ENCODE results near the gene CELSR2.

Gene CELSR2

DNA sequence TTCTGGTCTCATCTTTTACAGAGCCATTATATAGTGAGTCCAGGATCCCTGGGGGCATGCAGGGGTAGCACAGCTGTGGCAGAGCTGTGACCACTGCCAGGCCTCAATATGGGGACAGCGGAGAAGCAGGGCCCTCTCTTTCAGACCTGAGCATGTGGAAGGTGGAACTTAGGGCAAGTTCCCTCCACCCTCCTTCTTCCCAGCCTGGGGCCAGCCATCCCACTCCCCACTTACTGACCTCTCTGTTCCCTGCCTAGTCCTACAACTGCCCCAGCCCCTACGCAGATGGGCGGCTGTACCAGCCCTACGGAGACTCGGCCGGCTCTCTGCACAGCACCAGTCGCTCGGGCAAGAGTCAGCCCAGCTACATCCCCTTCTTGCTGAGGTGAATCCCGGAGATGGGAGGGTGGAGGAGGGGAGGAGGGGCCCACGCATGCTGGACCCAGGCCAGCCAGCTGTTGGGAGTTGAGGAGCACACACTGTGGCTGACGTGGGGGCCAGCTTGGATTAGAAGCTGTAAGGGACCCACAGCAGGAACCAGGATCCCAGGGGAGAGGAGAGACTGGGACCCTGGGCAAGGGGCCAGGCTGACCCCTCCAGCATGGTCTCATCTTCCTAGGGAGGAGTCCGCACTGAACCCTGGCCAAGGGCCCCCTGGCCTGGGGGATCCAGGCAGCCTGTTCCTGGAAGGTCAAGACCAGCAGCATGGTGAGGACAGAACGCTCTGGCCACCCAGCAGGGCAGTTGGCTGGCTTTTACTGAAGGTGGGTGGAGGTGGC is 22.9 kb downstream of the CELSR2 start:
- TF ChIP-seq SIN3A (IDR thresholded peaks at IDR 0.05; ENCODE audit: borderline replicate concordance, insufficient read depth, low read length) (no peak), POLR2AphosphoS5 (IDR thresholded peaks at IDR 0.05; ENCODE audit: low read depth, low read length) (no peak)

DNA sequence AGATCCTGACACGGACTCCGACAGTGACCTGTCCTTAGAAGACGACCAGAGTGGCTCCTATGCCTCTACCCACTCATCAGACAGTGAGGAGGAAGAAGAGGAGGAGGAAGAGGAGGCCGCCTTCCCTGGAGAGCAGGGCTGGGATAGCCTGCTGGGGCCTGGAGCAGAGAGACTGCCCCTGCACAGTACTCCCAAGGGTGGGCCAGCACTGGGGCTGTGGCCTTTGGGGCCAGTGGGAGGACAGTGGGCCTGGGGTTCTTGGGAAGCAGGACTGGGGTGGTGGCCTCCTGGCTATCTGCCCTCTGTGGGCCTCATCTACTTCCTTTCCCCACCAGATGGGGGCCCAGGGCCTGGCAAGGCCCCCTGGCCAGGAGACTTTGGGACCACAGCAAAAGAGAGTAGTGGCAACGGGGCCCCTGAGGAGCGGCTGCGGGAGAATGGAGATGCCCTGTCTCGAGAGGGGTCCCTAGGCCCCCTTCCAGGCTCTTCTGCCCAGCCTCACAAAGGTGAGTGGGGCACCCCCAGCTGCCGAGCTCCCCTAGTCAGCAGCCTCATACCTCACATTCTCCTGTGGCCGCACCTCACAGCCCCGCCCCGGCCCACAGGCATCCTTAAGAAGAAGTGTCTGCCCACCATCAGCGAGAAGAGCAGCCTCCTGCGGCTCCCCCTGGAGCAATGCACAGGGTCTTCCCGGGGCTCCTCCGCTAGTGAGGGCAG is 23.6 kb downstream of the CELSR2 start:
- no peak for TF ChIP-seq POLR2AphosphoS5 (IDR thresholded peaks at IDR 0.05; ENCODE audit: low read depth, low read length)
- TF ChIP-seq, protein P1, sequence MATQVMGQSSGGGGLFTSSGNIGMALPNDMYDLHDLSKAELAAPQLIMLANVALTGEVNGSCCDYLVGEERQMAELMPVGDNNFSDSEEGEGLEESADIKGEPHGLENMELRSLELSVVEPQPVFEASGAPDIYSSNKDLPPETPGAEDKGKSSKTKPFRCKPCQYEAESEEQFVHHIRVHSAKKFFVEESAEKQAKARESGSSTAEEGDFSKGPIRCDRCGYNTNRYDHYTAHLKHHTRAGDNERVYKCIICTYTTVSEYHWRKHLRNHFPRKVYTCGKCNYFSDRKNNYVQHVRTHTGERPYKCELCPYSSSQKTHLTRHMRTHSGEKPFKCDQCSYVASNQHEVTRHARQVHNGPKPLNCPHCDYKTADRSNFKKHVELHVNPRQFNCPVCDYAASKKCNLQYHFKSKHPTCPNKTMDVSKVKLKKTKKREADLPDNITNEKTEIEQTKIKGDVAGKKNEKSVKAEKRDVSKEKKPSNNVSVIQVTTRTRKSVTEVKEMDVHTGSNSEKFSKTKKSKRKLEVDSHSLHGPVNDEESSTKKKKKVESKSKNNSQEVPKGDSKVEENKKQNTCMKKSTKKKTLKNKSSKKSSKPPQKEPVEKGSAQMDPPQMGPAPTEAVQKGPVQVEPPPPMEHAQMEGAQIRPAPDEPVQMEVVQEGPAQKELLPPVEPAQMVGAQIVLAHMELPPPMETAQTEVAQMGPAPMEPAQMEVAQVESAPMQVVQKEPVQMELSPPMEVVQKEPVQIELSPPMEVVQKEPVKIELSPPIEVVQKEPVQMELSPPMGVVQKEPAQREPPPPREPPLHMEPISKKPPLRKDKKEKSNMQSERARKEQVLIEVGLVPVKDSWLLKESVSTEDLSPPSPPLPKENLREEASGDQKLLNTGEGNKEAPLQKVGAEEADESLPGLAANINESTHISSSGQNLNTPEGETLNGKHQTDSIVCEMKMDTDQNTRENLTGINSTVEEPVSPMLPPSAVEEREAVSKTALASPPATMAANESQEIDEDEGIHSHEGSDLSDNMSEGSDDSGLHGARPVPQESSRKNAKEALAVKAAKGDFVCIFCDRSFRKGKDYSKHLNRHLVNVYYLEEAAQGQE (IDR thresholded peaks at IDR 0.05; ENCODE audit: insufficient read depth in 1 of 2, low read depth in 2 of 2, low read length in 2 of 2) = no peak
- no peak for TF ChIP-seq SIN3A (IDR thresholded peaks at IDR 0.05; ENCODE audit: borderline replicate concordance, insufficient read depth, low read length)
- no peak for TF ChIP-seq TAF1 (IDR thresholded peaks at IDR 0.05; ENCODE audit: borderline replicate concordance, insufficient read depth, low read length)
- TF ChIP-seq FOXP2 (optimal IDR thresholded peaks at IDR 0.05; ENCODE audit: borderline replicate concordance, extremely low read depth, extremely low read length, insufficient read depth) = no peak

DNA sequence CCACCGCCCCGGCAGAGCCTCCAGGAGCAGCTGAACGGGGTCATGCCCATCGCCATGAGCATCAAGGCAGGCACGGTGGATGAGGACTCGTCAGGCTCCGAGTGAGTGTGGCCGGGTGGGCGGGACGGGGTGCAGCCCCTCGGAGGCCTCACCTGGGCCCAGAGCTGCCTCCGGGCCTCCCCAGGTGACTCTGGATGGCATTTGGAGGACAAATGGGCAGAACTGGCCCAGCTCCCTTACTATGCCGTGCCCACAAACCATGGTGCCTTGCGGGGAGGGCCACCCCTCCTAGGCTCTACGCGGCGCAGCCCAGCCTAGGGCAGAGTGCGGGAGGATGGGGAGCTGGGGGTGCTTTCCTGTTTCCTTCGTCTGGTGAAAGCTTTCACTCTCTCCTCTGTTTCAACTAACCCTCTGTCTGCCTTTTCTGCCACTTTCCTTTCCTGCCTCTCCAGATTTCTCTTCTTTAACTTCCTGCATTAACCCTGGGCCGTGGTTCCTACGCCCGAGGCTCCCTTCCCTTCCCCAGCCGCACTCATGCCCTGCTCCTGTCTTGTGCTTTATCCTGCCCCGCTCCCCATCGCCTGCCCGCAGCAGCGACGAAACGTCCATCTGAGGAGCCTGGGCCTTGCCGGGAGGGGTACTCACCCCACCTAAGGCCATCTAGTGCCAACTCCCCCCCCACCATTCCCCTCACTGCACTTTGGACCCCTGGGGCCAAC is 24.4 kb downstream of the CELSR2 start:
- TF ChIP-seq, protein P1 (IDR thresholded peaks at IDR 0.05; ENCODE audit: insufficient read depth in 1 of 2, low read depth in 2 of 2, low read length in 2 of 2) = no peak
- TF ChIP-seq FOXP2 (optimal IDR thresholded peaks at IDR 0.05; ENCODE audit: borderline replicate concordance, extremely low read depth, extremely low read length, insufficient read depth) = no peak
- no peak for TF ChIP-seq SIN3A (IDR thresholded peaks at IDR 0.05; ENCODE audit: borderline replicate concordance, insufficient read depth, low read length)
- no peak for TF ChIP-seq POLR2AphosphoS5 (IDR thresholded peaks at IDR 0.05; ENCODE audit: low read depth, low read length)
- no peak for TF ChIP-seq TAF1 (IDR thresholded peaks at IDR 0.05; ENCODE audit: borderline replicate concordance, insufficient read depth, low read length)

DNA sequence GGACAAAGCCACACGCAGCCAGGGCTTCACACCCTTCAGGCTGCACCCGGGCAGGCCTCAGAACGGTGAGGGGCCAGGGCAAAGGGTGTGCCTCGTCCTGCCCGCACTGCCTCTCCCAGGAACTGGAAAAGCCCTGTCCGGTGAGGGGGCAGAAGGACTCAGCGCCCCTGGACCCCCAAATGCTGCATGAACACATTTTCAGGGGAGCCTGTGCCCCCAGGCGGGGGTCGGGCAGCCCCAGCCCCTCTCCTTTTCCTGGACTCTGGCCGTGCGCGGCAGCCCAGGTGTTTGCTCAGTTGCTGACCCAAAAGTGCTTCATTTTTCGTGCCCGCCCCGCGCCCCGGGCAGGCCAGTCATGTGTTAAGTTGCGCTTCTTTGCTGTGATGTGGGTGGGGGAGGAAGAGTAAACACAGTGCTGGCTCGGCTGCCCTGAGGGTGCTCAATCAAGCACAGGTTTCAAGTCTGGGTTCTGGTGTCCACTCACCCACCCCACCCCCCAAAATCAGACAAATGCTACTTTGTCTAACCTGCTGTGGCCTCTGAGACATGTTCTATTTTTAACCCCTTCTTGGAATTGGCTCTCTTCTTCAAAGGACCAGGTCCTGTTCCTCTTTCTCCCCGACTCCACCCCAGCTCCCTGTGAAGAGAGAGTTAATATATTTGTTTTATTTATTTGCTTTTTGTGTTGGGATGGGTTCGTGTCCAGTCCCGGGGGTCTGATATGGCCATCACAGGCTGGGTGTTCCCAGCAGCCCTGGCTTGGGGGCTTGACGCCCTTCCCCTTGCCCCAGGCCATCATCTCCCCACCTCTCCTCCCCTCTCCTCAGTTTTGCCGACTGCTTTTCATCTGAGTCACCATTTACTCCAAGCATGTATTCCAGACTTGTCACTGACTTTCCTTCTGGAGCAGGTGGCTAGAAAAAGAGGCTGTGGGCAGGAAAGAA is 25.5 kb downstream of the CELSR2 start:
- TF ChIP-seq FOXP2 (optimal IDR thresholded peaks at IDR 0.05; ENCODE audit: borderline replicate concordance, extremely low read depth, extremely low read length, insufficient read depth) = peak; percentile 82
- no peak for TF ChIP-seq POLR2AphosphoS5 (IDR thresholded peaks at IDR 0.05; ENCODE audit: low read depth, low read length)

DNA sequence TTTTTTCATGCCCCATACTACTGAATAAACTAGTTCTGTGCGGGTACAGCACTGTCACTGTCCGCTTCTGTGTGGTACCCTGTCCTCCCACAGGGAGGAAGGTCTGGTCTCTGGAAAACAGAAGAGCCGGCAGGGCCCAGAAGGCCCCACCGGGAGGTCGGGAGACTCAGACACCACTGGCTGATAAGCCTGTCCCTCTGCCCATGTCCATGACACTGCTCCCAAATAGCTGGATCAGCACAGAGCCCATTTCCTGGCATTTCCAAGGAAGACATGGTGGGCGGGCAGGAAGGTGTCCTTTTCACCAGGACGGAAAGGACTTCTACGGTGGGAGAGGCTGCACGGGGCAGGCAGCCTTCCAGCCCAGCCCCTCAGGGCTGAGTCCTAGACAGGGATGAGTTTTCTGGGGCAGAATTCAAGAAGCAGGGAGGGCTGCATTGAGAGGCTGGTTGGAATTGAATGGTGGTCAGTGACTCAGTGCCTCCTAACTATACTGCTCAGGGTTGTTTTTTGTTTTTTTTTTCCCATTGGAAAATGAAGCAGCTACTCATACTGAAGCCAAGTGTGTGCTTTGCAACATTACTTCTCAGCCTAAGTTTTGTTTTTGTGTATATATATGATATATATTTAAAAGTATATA is 26.5 kb downstream of the CELSR2 start:
- no peak for TF ChIP-seq SIN3A (IDR thresholded peaks at IDR 0.05; ENCODE audit: borderline replicate concordance, insufficient read depth, low read length)
- TF ChIP-seq POLR2AphosphoS5 (IDR thresholded peaks at IDR 0.05; ENCODE audit: low read depth, low read length) = no peak
- no peak for TF ChIP-seq FOXP2 (optimal IDR thresholded peaks at IDR 0.05; ENCODE audit: borderline replicate concordance, extremely low read depth, extremely low read length, insufficient read depth)
- TF ChIP-seq, protein P1 (IDR thresholded peaks at IDR 0.05; ENCODE audit: insufficient read depth in 1 of 2, low read depth in 2 of 2, low read length in 2 of 2) = no peak
- no peak for TF ChIP-seq TAF1 (IDR thresholded peaks at IDR 0.05; ENCODE audit: borderline replicate concordance, insufficient read depth, low read length)
